Vagina (tissue), 2 donors: ENCODE measurements around the gene MKI67. TPM values are rescaled to one million over a fixed set of nuclear protein-coding genes. Genes with fewer than 3 reads are reported as not detected.

Experiments used
- DNase-seq, 2 donors: peaks; one replicate each; pipeline ENCODE4 v3.0.0-alpha.2; 2017; ENCODE audit errors: extremely low spot score in 2 of 2
- H3K27ac ChIP-seq: fragments of 200-600 bp; sonication (generic); one replicate; pipeline ENCODE4 v1.5.1; 2019
- H3K27me3 ChIP-seq: fragments of 200-600 bp; sonication (generic); one replicate; pipeline ENCODE4 v1.5.1; 2019
- H3K36me3 ChIP-seq, 2 donors: fragments of 200-600 bp; sonication (generic); one replicate each; pipeline ENCODE4 v1.5.1; 2017 to 2019
- H3K4me1 ChIP-seq: fragments of 200-600 bp; sonication (generic); one replicate; pipeline ENCODE4 v1.5.1; 2019
- H3K4me3 ChIP-seq, 2 donors: fragments of 200-600 bp; sonication (generic); 1 replicate in 1 of 2; 2 replicates in 1 of 2; pipeline ENCODE4 v1.5.1; 2016 to 2019
- H3K9me3 ChIP-seq: fragments of 200-600 bp; sonication (generic); one replicate; pipeline ENCODE4 v1.5.1; 2019
- POLR2A ChIP-seq, 2 donors: fragments of 450-650 bp; IDR thresholded peaks; one replicate each; pipeline ENCODE4 v1.6.1; 2017; ENCODE audit warnings: antibody characterized with exemption in 2 of 2, mild to moderate bottlenecking in 2 of 2, moderate library complexity in 2 of 2
- POLR2AphosphoS5 ChIP-seq, 2 donors: sonication (generic); formaldehyde crosslinking; IDR thresholded peaks; one replicate each; pipeline ENCODE4 v1.9.0; 2017; ENCODE audit warnings: antibody characterized with exemption in 2 of 2, mild to moderate bottlenecking in 2 of 2, low read depth in 1 of 2; ENCODE audit not compliant: insufficient read depth in 1 of 2
- intact Hi-C: fragments of 100-400 bp; cut with DNase I; formaldehyde crosslinking; loops from one replicate; pipeline ENCODE4 v1.15.1; 2023
- total RNA-seq: library from RNA; depleted of rRNA; stranded (reverse); fragments of >200 nt; gene quantifications from one replicate; pipeline ENCODE4 v1.2.3, GENCODE V29; 2016
- TF ChIP-seq, protein P1 (sequence below), 3 experiments: fragments of 450-650 bp in 2 of 3; fragments of 200-600 bp in 1 of 3; sonication (generic) in 1 of 3; IDR thresholded peaks; one replicate each; pipeline ENCODE4 v1.5.1; 2017 to 2019; ENCODE audit warnings: antibody characterized with exemption in 3 of 3, mild to moderate bottlenecking in 2 of 3, moderate library complexity in 2 of 3

The MKI67 gene
- total RNA-seq, 1 donor from 2014 or later = 11.5 TPM

DNA sequence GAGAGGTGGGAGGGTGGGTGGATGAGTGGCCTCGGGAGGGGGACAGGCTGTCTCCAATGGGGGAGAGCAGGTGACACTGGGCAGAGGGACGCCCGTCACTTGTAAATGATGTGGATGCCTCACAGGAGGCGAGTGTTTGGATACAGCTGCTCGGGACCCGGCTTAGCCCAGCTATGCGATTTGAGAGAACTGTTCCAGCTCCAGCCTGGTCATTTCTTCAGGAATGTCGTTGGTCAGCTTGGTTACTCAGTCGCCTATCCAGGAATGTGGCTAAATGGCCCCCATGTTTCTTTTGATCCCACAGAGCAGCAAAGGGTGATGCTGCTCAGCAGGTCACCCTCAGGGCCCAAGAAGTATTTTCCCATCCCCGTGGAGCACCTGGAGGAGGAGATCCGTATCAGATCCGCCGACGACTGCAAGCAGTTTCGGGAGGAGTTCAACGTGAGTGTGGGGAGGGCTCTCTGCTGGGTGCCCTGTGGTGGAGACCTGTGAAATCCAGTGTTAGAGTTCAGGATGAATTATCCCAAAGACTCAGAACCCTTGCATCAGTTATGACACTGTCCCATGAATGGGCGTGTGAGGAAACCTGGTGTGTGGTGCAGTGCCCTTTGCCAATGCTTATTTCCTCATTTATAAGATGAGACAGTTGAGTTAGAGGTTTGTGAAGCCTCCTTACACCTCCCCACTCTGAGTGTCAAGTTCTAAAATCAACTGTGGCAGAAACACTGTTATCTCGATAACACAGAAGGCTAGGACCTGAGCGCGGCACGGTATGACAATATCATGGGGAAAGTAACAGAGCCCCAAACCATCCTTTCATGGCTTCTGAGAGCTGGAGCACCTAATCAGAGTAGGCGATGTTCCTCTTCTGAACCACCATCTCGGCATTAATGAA lies 76.8 kb downstream of the MKI67 start:
- Histone ChIP-seq H3K4me3 (peak overlapping the region in 1 of 2 donors; percentile 39), H3K4me1 (peaks cover 18% of the 10 kb centered on the region), H3K27ac (no peak overlapping the region), H3K9me3 (no peaks in the 10 kb centered on the region), H3K27me3 (no peaks in the 10 kb centered on the region), H3K36me3 (peaks cover 0 to 4% of the 10 kb centered on the region in 2 donors)
- DNase-seq = no peak
- TF ChIP-seq, protein P1, sequence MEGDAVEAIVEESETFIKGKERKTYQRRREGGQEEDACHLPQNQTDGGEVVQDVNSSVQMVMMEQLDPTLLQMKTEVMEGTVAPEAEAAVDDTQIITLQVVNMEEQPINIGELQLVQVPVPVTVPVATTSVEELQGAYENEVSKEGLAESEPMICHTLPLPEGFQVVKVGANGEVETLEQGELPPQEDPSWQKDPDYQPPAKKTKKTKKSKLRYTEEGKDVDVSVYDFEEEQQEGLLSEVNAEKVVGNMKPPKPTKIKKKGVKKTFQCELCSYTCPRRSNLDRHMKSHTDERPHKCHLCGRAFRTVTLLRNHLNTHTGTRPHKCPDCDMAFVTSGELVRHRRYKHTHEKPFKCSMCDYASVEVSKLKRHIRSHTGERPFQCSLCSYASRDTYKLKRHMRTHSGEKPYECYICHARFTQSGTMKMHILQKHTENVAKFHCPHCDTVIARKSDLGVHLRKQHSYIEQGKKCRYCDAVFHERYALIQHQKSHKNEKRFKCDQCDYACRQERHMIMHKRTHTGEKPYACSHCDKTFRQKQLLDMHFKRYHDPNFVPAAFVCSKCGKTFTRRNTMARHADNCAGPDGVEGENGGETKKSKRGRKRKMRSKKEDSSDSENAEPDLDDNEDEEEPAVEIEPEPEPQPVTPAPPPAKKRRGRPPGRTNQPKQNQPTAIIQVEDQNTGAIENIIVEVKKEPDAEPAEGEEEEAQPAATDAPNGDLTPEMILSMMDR (IDR thresholded peaks at IDR 0.05) = no peak
- TF ChIP-seq POLR2AphosphoS5 (IDR thresholded peaks at IDR 0.05; ENCODE audit: insufficient read depth in 1 of 2, low read depth in 1 of 2) (no peak), POLR2A (IDR thresholded peaks at IDR 0.05) (no peak)
- intact Hi-C loops = no loop called here

DNA sequence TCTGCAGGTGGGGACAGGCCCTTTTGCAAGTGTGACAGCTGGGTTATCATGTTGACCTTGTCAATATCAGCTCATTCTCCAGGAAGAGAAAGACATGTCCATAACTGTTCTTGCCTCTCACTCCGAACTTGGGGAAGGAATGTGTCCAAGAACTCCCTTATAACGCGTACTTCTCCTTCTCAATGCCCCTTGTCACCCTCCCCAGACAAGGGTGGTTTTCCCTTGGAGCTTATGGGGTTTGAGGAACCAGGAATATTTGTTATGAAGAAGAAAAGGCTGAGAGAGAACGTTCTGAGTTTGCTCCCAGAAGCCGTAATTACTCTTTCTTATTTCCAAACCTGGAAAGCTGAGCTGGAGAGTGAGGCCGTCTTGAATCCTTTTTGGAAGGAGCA lies 77.4 kb downstream of the MKI67 start:
- Histone ChIP-seq H3K36me3 (peaks cover 0 to 4% of the 10 kb centered on the region in 2 donors), H3K4me3 (peak overlapping the region; percentile 19 to 39), H3K9me3 (no peaks in the 10 kb centered on the region), H3K4me1 (peaks cover 18% of the 10 kb centered on the region), H3K27me3 (no peaks in the 10 kb centered on the region), H3K27ac (no peak overlapping the region)
- intact Hi-C loops = no loop called here
- TF ChIP-seq, protein P1 (IDR thresholded peaks at IDR 0.05) = no peak
- no peak for TF ChIP-seq POLR2A (IDR thresholded peaks at IDR 0.05)
- DNase-seq = no peak

DNA sequence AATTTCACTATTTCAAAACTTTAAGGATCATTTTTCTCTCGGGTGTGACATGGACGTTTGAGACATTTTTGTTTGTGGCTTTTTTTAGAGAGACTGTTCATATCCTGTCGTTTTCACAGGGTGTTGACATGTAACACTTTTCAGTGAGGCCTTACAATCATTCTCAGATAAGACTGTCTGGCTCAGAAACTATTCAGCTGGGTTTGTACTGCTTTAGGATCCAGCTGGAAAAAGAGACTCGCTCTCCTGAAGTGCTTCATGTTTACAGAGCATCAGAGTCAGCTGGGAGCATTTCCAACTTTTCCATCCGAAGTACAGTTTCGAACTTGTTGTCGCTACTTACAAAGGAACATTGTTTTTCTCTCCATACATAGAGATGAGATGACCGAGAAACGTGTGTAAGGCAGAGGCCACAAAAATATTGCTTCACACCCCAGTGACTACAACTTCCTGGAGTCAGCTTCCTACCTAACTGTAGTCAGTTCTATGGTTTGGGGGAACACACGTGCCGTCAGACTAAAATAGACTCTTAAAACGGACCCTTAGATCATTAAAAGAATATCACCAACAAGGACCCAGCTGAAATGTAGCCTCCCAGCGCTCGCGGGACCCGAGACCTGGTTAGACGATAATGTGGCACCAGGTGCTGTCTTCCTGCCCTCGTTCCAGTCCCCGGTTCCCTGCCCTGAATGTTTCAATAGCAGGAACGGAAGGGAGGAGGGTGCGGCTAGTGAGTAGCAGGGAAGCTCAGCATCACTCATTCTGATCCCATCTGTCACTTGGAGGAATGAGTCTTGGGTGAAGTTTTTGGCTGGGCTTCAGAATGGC lies 78.0 kb downstream of the MKI67 start:
- Histone ChIP-seq H3K27ac (peak overlapping the region; percentile 62), H3K36me3 (peaks cover 0 to under 1% of the 10 kb centered on the region in 2 donors), H3K4me3 (peak overlapping the region; percentile 19 to 39), H3K27me3 (no peaks in the 10 kb centered on the region), H3K9me3 (no peaks in the 10 kb centered on the region), H3K4me1 (peaks cover 18% of the 10 kb centered on the region)
- no peak for DNase-seq
- TF ChIP-seq POLR2A (IDR thresholded peaks at IDR 0.05) (no peak), POLR2AphosphoS5 (IDR thresholded peaks at IDR 0.05; ENCODE audit: insufficient read depth in 1 of 2, low read depth in 1 of 2) (no peak)
- TF ChIP-seq, protein P1 (IDR thresholded peaks at IDR 0.05) = no peak
- intact Hi-C loops = no loop called here

DNA sequence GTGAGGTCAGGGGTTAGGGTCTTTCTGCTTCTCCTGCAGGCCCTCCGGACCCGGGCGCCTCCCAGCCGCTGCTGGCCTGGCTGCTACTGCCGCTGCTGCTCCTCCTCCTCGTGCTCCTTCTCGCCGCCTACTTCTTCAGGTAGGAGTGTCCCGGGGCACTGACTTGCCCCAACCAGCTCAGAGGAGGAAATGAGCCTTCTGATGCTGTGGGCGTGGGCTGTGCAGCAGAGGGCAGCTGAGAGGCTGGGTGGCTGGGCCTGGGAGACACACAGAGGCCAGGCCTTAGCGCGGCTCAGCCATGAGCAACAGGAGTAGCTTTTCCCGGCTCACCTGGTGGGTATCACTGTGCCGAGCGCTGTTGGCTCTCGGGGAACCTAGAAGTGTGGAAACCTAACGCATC lies 78.9 kb downstream of the MKI67 start:
- Histone ChIP-seq H3K9me3 (no peaks in the 10 kb centered on the region), H3K27ac (peak overlapping the region; percentile 62), H3K36me3 (no peaks in the 10 kb centered on the region), H3K27me3 (no peaks in the 10 kb centered on the region), H3K4me1 (peaks cover 18% of the 10 kb centered on the region), H3K4me3 (peak overlapping the region in 1 of 2 donors; percentile 39)
- no peak for DNase-seq
- peak; percentile 68 to 82 for TF ChIP-seq POLR2AphosphoS5 (IDR thresholded peaks at IDR 0.05; ENCODE audit: insufficient read depth in 1 of 2, low read depth in 1 of 2)
- TF ChIP-seq, protein P1 (IDR thresholded peaks at IDR 0.05) = no peak
- TF ChIP-seq POLR2A (IDR thresholded peaks at IDR 0.05) = peak in 1 of 2 donors; percentile 64
- intact Hi-C loops = no loop called here
